GM19467 (cell line): ENCODE data around the gene GCKR.
"Not testable (repeated sequence)": the region's sequence is repeated elsewhere in the genome, so short reads cannot be mapped to it uniquely, and the experiment has no call there.

Experiments
- ATAC-seq: cut with Tn5 transposase; IDR thresholded peaks from one replicate; pipeline ENCODE4 v1.9.1; 2021; ENCODE audit warnings: mild to moderate bottlenecking, moderate library complexity; ENCODE audit not compliant: unreplicated experiment

The GCKR gene

GRCh38 chr2:27509326-27509725 is 12.7 kb downstream of the GCKR start:
- no peak for ATAC-seq

- no peak for ATAC-seq
Measured at GRCh38 chr2:27518113-27518781, 21.6 kb downstream of the GCKR start.

- ATAC-seq, result no peak
Measured at GRCh38 chr2:27518782-27519113, 22.1 kb downstream of the GCKR start.

GRCh38 chr2:27520316-27520715 is 23.7 kb downstream of the GCKR start:
- ATAC-seq, result no peak

- no peak for ATAC-seq
Measured at GRCh38 chr2:27522400-27522945, 25.8 kb downstream of the GCKR start.

- no peak for ATAC-seq
Measured at GRCh38 chr2:27527182-27527581, 30.5 kb downstream of the GCKR start.

GRCh38 chr2:27531983-27532382 is 35.3 kb downstream of the GCKR start:
- ATAC-seq, result no peak

GRCh38 chr2:27537287-27537686 is 40.6 kb downstream of the GCKR start:
- no peak for ATAC-seq

- not testable (repeated sequence) for ATAC-seq
Measured at GRCh38 chr2:27538839-27539450, 42.3 kb downstream of the GCKR start.

- ATAC-seq, result not testable (repeated sequence)
Measured at GRCh38 chr2:27539649-27540048, 43.0 kb downstream of the GCKR start.

- ATAC-seq, result no peak
Measured at GRCh38 chr2:27544143-27544821, 47.6 kb downstream of the GCKR start.

- no peak for ATAC-seq
Measured at GRCh38 chr2:27545348-27546141, 48.9 kb downstream of the GCKR start.

GRCh38 chr2:27549303-27549702 is 52.7 kb downstream of the GCKR start:
- ATAC-seq, result no peak

- no peak for ATAC-seq
Measured at GRCh38 chr2:27551514-27551913, 54.9 kb downstream of the GCKR start.

- ATAC-seq, result no peak
Measured at GRCh38 chr2:27552941-27553340, 56.3 kb downstream of the GCKR start.

- ATAC-seq, result not testable (repeated sequence)
Measured at GRCh38 chr2:27554451-27554850, 57.8 kb downstream of the GCKR start.

- no peak for ATAC-seq
Measured at GRCh38 chr2:27559228-27559627, 62.6 kb downstream of the GCKR start.

- ATAC-seq, result no peak
Measured at GRCh38 chr2:27561060-27561459, 64.4 kb downstream of the GCKR start.

- no peak for ATAC-seq
Measured at GRCh38 chr2:27566628-27567027, 70.0 kb downstream of the GCKR start.

- no peak for ATAC-seq
Measured at GRCh38 chr2:27569398-27569797, 72.8 kb downstream of the GCKR start.

GRCh38 chr2:27571197-27571596 is 74.6 kb downstream of the GCKR start:
- ATAC-seq, result no peak
